Omental fat pad (tissue), 4 donors: ENCODE measurements around the gene FGGY. TPM values are rescaled to one million over a fixed set of nuclear protein-coding genes. Genes with fewer than 3 reads are reported as not detected.

ENCODE experiments used
- ATAC-seq: fragments of 150-250 bp; one replicate; pipeline ENCODE4 v1.9.1; 2016; ENCODE audit warnings: mild to moderate bottlenecking, moderate library complexity; ENCODE audit not compliant: low FRiP score
- DNase-seq: peaks from one replicate; pipeline ENCODE4 v3.0.0-alpha.2; 2019; ENCODE audit warnings: low spot score
- total RNA-seq, 4 donors: library from RNA; depleted of rRNA; stranded (reverse); fragments of >200 nt; gene quantifications; one replicate each; pipeline ENCODE4 v1.1.0, GENCODE V29; 2016
- TF ChIP-seq, protein P1 (sequence below), 3 donors: fragments of 450-650 bp; IDR thresholded peaks; one replicate each; pipeline ENCODE4 v1.5.1; 2016 to 2017; ENCODE audit warnings: antibody characterized with exemption in 3 of 3, mild to moderate bottlenecking in 3 of 3, moderate library complexity in 2 of 3

The FGGY gene
- total RNA-seq, 4 donors from 2014 or later = 4.9 to 20.6 (median 10.7) TPM

DNA sequence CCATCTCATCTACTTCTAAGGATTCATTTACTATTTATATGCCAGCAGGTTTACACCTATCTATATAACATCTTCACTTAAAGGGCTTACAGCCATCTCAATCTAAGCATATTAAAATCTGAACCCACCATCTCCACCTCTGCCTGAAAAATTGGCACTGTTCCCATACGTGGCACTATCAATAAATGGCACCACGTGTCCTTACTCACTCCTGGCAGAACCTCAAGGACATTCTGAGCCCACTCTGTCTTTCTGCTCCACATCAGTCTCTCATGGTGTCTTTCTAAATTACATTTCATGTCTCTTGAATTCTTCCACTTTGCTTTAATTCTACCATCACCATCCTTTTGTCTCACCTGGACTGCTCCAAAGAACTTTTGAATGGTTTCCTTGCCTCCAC is 445.6 kb downstream of the FGGY start:
- TF ChIP-seq, protein P1, sequence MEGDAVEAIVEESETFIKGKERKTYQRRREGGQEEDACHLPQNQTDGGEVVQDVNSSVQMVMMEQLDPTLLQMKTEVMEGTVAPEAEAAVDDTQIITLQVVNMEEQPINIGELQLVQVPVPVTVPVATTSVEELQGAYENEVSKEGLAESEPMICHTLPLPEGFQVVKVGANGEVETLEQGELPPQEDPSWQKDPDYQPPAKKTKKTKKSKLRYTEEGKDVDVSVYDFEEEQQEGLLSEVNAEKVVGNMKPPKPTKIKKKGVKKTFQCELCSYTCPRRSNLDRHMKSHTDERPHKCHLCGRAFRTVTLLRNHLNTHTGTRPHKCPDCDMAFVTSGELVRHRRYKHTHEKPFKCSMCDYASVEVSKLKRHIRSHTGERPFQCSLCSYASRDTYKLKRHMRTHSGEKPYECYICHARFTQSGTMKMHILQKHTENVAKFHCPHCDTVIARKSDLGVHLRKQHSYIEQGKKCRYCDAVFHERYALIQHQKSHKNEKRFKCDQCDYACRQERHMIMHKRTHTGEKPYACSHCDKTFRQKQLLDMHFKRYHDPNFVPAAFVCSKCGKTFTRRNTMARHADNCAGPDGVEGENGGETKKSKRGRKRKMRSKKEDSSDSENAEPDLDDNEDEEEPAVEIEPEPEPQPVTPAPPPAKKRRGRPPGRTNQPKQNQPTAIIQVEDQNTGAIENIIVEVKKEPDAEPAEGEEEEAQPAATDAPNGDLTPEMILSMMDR (IDR thresholded peaks at IDR 0.05) = no peak
- ATAC-seq (no peak), DNase-seq (no peak)

DNA sequence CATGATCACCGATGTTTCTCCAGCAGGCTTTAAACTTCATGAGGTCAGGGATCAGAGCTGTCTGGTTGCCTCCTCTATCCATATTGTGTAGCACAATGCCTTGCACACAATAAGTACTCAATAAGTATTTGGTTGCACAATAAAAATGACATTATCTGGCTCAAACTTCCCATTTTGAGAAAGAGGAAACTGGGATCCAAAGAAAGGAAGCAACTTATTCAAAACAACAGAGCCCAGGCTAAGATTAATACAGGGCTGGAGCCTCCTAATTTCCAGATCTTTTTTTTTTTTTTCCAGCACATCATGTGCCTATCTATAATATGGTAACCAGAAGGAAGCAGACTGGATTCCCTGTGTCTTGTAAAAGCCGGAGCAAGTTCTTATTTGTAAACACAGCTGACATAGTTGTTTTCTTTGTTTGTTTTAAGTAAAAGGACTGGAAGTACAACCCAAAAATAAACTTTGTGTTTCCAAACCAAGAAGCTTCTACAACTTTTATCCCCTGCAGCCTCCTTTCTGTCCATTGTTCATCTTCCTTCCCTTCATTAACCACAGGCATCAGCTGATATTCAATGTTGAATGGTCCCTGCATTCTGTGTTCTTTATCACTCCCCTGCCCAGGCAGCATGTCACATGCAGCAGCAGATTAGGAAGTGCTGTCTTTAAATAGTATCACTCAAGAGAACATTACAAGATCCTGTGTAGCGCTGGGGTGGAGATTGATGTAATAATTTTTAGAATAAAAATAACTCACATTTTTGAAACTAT is 446.6 kb downstream of the FGGY start:
- TF ChIP-seq, protein P1 (IDR thresholded peaks at IDR 0.05) = no peak
- peak; percentile 13 for ATAC-seq
- no peak for DNase-seq

DNA sequence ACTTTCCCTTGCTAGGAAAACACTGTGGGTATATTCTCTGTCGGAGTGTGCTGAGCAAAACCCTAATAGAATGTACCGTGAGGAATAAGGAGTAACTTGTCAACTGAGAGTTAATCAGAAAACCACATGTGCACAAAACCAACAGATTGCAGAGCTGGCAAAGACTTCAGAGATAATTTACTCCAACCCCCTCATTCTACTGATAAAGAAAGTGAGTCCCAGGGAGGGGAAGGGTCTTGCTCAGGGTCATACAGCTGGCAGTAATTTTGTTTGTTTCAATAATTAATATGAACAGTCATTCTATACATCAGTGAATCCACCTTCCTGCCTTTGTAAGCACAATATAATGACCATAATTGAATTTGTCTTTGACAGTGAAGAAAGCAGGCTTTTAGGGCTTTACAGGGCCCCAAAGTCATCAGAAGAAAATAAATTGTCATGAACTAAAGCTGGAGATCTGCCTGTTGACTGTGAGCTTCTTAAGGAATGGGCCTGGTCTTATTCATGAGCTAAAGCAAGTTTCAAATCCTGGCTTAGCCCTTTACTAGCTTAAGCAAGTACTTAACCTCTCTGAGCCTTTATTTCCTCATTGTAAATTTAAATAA is 450.6 kb downstream of the FGGY start:
- ATAC-seq (no peak), DNase-seq (no peak)
- TF ChIP-seq, protein P1 (IDR thresholded peaks at IDR 0.05) = no peak

DNA sequence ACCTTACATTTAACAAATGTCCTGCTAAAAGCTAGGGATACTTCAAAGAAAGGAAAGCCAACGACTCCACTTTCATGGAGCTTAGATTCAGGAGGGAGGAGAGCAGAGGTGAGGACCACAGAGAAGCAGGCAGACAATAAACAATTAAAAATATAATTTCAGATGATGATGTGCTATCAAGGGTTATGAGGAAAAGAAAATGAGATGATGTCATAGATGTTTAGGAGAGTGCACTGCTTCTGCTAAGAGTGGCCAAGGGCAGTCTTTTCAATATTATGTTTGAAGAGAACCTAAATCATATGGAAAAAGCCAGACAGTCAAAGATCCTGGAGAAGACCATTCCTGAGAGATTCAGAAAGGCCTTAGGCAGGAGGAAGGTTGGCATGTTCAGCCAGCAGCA is 451.2 kb downstream of the FGGY start:
- DNase-seq (no peak), ATAC-seq (no peak)
- TF ChIP-seq, protein P1 (IDR thresholded peaks at IDR 0.05) = no peak

DNA sequence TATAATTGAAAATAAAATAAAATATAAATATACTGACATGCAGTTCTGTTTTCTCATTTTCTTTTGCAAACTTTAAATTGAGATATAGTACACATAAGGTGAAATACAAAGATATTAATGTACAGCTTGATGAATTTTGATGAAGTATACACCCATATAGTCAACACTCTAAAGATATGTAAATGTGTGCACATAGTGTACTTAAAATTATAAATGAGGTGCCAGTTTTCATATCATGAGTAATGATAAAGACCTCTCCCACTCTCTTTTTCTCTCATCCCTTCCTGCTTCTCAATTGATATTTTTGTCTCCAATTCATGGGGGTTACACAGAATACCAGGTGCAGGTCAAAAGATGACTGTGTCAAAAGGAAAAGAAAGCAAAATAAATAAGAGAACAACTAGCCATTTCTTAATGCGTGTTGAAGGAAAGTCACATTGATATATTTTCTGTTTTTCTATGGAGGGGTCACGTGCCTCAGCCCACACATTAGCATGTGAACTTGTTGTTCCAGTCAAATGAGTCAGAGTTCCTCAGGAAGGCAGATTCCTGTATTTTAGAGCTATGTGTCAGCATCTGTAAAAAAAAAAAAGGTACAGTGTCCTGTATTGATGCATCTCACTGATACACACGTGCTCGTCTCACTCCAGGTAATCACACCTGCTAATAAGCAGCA is 453.6 kb downstream of the FGGY start:
- peak; percentile 74 for ATAC-seq
- DNase-seq = peak; percentile 56
- TF ChIP-seq, protein P1 (IDR thresholded peaks at IDR 0.05) = no peak

DNA sequence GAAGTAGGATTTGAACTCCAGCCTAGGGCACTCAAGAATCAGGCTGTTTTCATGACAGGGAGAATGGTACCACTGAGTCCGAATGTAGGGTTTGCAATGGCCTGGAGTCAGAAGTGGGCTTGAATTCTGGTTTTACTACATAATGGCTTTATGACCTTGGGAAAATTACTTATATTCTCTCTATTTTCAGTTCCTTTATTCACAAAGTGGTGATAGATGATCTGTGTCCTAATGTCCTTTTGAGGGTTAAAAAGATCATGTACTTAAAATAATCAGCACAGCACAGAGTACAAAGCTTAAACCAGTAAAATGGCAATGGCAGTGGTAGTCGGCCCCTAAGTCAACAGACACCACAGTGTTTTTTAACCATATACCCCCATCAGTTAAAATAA is 454.1 kb downstream of the FGGY start:
- DNase-seq (no peak), ATAC-seq (no peak)
- TF ChIP-seq, protein P1 (IDR thresholded peaks at IDR 0.05) = no peak
